Esophagus muscularis mucosa (tissue), 4 donors: Measurements from ENCODE around the gene LIX1L.

Experiments
- CTCF ChIP-seq, 3 experiments: fragments of 200-600 bp in 2 of 3; fragments of 450-650 bp in 1 of 3; sonication (generic) in 2 of 3; IDR thresholded peaks; one replicate each; pipeline ENCODE4 v1.5.1; 2017 to 2019; ENCODE audit warnings: antibody characterized with exemption in 3 of 3, mild to moderate bottlenecking in 2 of 3, moderate library complexity in 1 of 3
- EP300 ChIP-seq: sonication (generic); formaldehyde crosslinking; IDR thresholded peaks from one replicate; pipeline ENCODE4 v1.6.1; 2017; ENCODE audit warnings: antibody characterized with exemption
- POLR2A ChIP-seq: fragments of 450-650 bp; IDR thresholded peaks from one replicate; pipeline ENCODE4 v1.6.1; 2017; ENCODE audit warnings: antibody characterized with exemption, moderate library complexity, mild to moderate bottlenecking, low read depth
- POLR2AphosphoS5 ChIP-seq, 2 donors: sonication (generic); formaldehyde crosslinking; IDR thresholded peaks; one replicate each; pipeline ENCODE4 v1.6.1; 2017; ENCODE audit warnings: antibody characterized with exemption in 2 of 2

- TF ChIP-seq POLR2AphosphoS5 (IDR thresholded peaks at IDR 0.05) (peak in 1 of 2 donors; percentile 85), POLR2A (peak; percentile 39), CTCF (IDR thresholded peaks at IDR 0.05) (peak in 2 of 3 experiments; percentile 33 to 40), EP300 (no peak)
Observed at GRCh38 chr1:145960468-145961108, 2.8 kb upstream of the LIX1L start.
